Tibial nerve (tissue), 4 donors: ENCODE data around the gene ENPP5. TPM values are rescaled to one million over a fixed set of nuclear protein-coding genes. Genes with fewer than 3 reads are reported as not detected.

Source experiments
- DNase-seq, 2 donors: peaks; one replicate each; pipeline ENCODE4 v3.0.0-alpha.2; 2019; ENCODE audit warnings: low spot score in 2 of 2
- H3K27ac ChIP-seq, 4 donors: fragments of 200-600 bp; sonication (generic) in 3 of 4; one replicate each; pipeline ENCODE4 v1.5.1; 2017 to 2019; ENCODE audit warnings: mild to moderate bottlenecking in 1 of 4
- H3K27me3 ChIP-seq, 2 donors: fragments of 200-600 bp; sonication (generic) in 1 of 2; one replicate each; pipeline versions ENCODE4 v1.5.1 to v1.6.0; 2017 to 2019
- H3K36me3 ChIP-seq, 3 donors: fragments of 200-600 bp; sonication (generic); one replicate each; pipeline ENCODE4 v1.5.1; 2018 to 2019
- H3K4me1 ChIP-seq, 4 donors: fragments of 200-600 bp; sonication (generic) in 3 of 4; one replicate each; pipeline ENCODE4 v1.5.1; 2017 to 2019
- H3K4me3 ChIP-seq, 4 donors: fragments of 200-600 bp; sonication (generic) in 3 of 4; one replicate each; pipeline ENCODE4 v1.5.1; 2017 to 2019; ENCODE audit warnings: mild to moderate bottlenecking in 1 of 4, moderate library complexity in 1 of 4
- H3K9me3 ChIP-seq, 4 donors: fragments of 200-600 bp; sonication (generic) in 3 of 4; one replicate each; pipeline ENCODE4 v1.5.1; 2017 to 2019
- CTCF ChIP-seq, 5 experiments: fragments of 200-600 bp in 3 of 5; fragments of 450-650 bp in 2 of 5; sonication (generic) in 3 of 5; IDR thresholded peaks; one replicate each; pipeline ENCODE4 v1.5.1; 2016 to 2019; ENCODE audit warnings: antibody characterized with exemption in 5 of 5, mild to moderate bottlenecking in 3 of 5, moderate library complexity in 2 of 5
- EP300 ChIP-seq, 2 donors: sonication (generic); formaldehyde crosslinking; IDR thresholded peaks; one replicate each; pipeline ENCODE4 v1.6.1; 2017; ENCODE audit warnings: antibody characterized with exemption in 2 of 2, mild to moderate bottlenecking in 1 of 2
- POLR2A ChIP-seq, 2 donors: fragments of 450-650 bp; IDR thresholded peaks; one replicate each; pipeline ENCODE4 v1.6.1; 2017; ENCODE audit warnings: antibody characterized with exemption in 2 of 2, mild to moderate bottlenecking in 2 of 2, moderate library complexity in 2 of 2
- WGBS, 2 donors: methylation state at CpG; one replicate each; pipeline ENCODE4 v1.1.5; 2018; 5-methylcytosine and 5-hydroxymethylcytosine counted together
- total RNA-seq, 4 donors: library from RNA; depleted of rRNA; stranded (reverse); fragments of >200 nt; gene quantifications; one replicate each; pipeline ENCODE4 v1.1.0, GENCODE V29; 2016

ENPP5 gene
- total RNA-seq, 4 donors from 2014 or later = 0.30 to 2.3 (median 1.2) TPM

GRCh38 chr6:46144270-46144669 lies 26.5 kb downstream of the ENPP5 start:
- H3K4me1 ChIP-seq = peaks cover 0 to 10% (median 0%) of the 10 kb centered on the region in 4 donors
- no peaks in the 10 kb centered on the region for H3K27me3 ChIP-seq
- H3K27ac ChIP-seq = no peak overlapping the region
- no peaks in the 10 kb centered on the region for H3K36me3 ChIP-seq
- no peaks in the 10 kb centered on the region for H3K9me3 ChIP-seq
- 45 to 64% methylated on average over 1 of the region's 1 CpG for WGBS, 2 donors
- DNase-seq = no peak
- no peak overlapping the region for H3K4me3 ChIP-seq
- TF ChIP-seq EP300 (IDR thresholded peaks at IDR 0.05) = no peak
- no peak for TF ChIP-seq CTCF (IDR thresholded peaks at IDR 0.05)
- TF ChIP-seq POLR2A (IDR thresholded peaks at IDR 0.05) = no peak

- peaks cover 0 to 4% (median 0%) of the 10 kb centered on the region in 4 donors for H3K4me1 ChIP-seq
- H3K9me3 ChIP-seq = no peaks in the 10 kb centered on the region
- no peak overlapping the region for H3K4me3 ChIP-seq
- DNase-seq = no peak
- no peaks in the 10 kb centered on the region for H3K36me3 ChIP-seq
- no peak overlapping the region for H3K27ac ChIP-seq
- WGBS, 2 donors = 82 to 91% methylated on average over 1 of the region's 1 CpG
- H3K27me3 ChIP-seq = no peaks in the 10 kb centered on the region
- TF ChIP-seq EP300 (IDR thresholded peaks at IDR 0.05) (no peak), POLR2A (IDR thresholded peaks at IDR 0.05) (no peak), CTCF (IDR thresholded peaks at IDR 0.05) (no peak)
Measured at GRCh38 chr6:46138281-46138680, 32.5 kb downstream of the ENPP5 start.

GRCh38 chr6:46137387-46137786 lies 33.4 kb downstream of the ENPP5 start:
- Histone ChIP-seq H3K9me3 (no peaks in the 10 kb centered on the region), H3K27me3 (no peaks in the 10 kb centered on the region), H3K4me1 (peaks cover 0 to 7% (median 0%) of the 10 kb centered on the region in 4 donors), H3K36me3 (no peaks in the 10 kb centered on the region), H3K27ac (no peak overlapping the region), H3K4me3 (no peak overlapping the region)
- TF ChIP-seq CTCF (IDR thresholded peaks at IDR 0.05) = no peak
- no peak for TF ChIP-seq POLR2A (IDR thresholded peaks at IDR 0.05)
- no peak for TF ChIP-seq EP300 (IDR thresholded peaks at IDR 0.05)
- 73 to 82% methylated on average over 2 of the region's 2 CpGs for WGBS, 2 donors
- DNase-seq = no peak

- no peaks in the 10 kb centered on the region for H3K9me3 ChIP-seq
- 62 to 77% methylated on average over 2 of the region's 2 CpGs for WGBS, 2 donors
- no peaks in the 10 kb centered on the region for H3K36me3 ChIP-seq
- no peak overlapping the region for H3K27ac ChIP-seq
- peaks cover 0 to 7% (median 0%) of the 10 kb centered on the region in 4 donors for H3K4me1 ChIP-seq
- H3K27me3 ChIP-seq = no peaks in the 10 kb centered on the region
- no peak for DNase-seq
- no peak overlapping the region for H3K4me3 ChIP-seq
- no peak for TF ChIP-seq POLR2A (IDR thresholded peaks at IDR 0.05)
- TF ChIP-seq CTCF (IDR thresholded peaks at IDR 0.05) = no peak
- no peak for TF ChIP-seq EP300 (IDR thresholded peaks at IDR 0.05)
Measured at GRCh38 chr6:46136831-46137230, 33.9 kb downstream of the ENPP5 start.

- no peak overlapping the region for H3K4me3 ChIP-seq
- H3K4me1 ChIP-seq = peaks cover 0 to 11% (median 0%) of the 10 kb centered on the region in 4 donors
- TF ChIP-seq EP300 (IDR thresholded peaks at IDR 0.05) (no peak), CTCF (IDR thresholded peaks at IDR 0.05) (no peak), POLR2A (IDR thresholded peaks at IDR 0.05) (no peak)
- no peaks in the 10 kb centered on the region for H3K36me3 ChIP-seq
- no peak overlapping the region for H3K27ac ChIP-seq
- DNase-seq = no peak
- no peaks in the 10 kb centered on the region for H3K27me3 ChIP-seq
- WGBS, 2 donors = 94 to 96% methylated on average over 1 of the region's 1 CpG
- no peaks in the 10 kb centered on the region for H3K9me3 ChIP-seq
Measured at GRCh38 chr6:46135176-46135575, 35.6 kb downstream of the ENPP5 start.
